PC-3 (cell line): Measurements from ENCODE around the gene WRNIP1. TPM values are rescaled to one million over a fixed set of nuclear protein-coding genes. Genes with fewer than 3 reads are reported as not detected.

ENCODE experiments used
- ATAC-seq: fragments of 200-7000 bp; cut with Tn5 transposase; 2 replicates; pipeline ENCODE4 v1.9.1; 2020; ENCODE audit warnings: mild to moderate bottlenecking, moderate library complexity
- BruUV-seq: library from RNA; stranded (reverse); fragments of 400-500 nt; replicated peaks from 2 replicates; lab custom pipeline; 2021; lab: Mats Ljungman, UMichigan
- CTCF ChIA-PET: fragments of 300-600 bp; sonication (Branson Sonifier 250); formaldehyde crosslinking; loops from one replicate; lab custom pipeline; 2022; ENCODE audit warnings: antibody characterized with exemption; lab: Charles Lee
- POLR2A ChIA-PET: fragments of 300-600 bp; sonication (Branson Sonifier 250); formaldehyde crosslinking; loops from one replicate; lab custom pipeline; 2022; ENCODE audit warnings: antibody characterized with exemption; ENCODE audit not compliant: unreplicated experiment; lab: Charles Lee
- DNase-seq: peaks from one replicate; pipeline ENCODE4 v3.0.0-alpha.2; 2015
- H2AFZ ChIP-seq: fragments of 300-600 bp; sonication (generic); 2 replicates; pipeline ENCODE4 v1.6.0; 2016; ENCODE audit warnings: antibody characterized with exemption, low read length
- H3F3A ChIP-seq: fragments of 300-600 bp; sonication (generic); one replicate; pipeline ENCODE4 v1.6.0; 2017; ENCODE audit warnings: antibody characterized with exemption, low read length, control low read depth, mild to moderate bottlenecking; ENCODE audit not compliant: unreplicated experiment
- H3K27ac ChIP-seq: fragments of 300-600 bp; sonication (generic); 2 replicates; pipeline ENCODE4 v1.5.1; 2016; ENCODE audit warnings: mild to moderate bottlenecking, low read length
- H3K27me3 ChIP-seq: fragments of 300-600 bp; sonication (generic); 2 replicates; pipeline ENCODE4 v1.6.1; 2016; ENCODE audit warnings: low read length, mixed read lengths
- H3K36me3 ChIP-seq: fragments of 300-600 bp; sonication (generic); 2 replicates; pipeline ENCODE4 v1.6.1; 2016; ENCODE audit warnings: low read depth, mixed run types, low read length, mixed read lengths
- H3K4me1 ChIP-seq: fragments of 300-600 bp; sonication (generic); 2 replicates; pipeline ENCODE4 v1.5.1; 2016; ENCODE audit warnings: low read length; ENCODE audit not compliant: insufficient read depth
- H3K4me2 ChIP-seq: fragments of 300-600 bp; sonication (generic); 2 replicates; pipeline ENCODE4 v1.6.0; 2016; ENCODE audit warnings: low read length
- H3K4me3 ChIP-seq: fragments of 300-600 bp; sonication (generic); 2 replicates; pipeline ENCODE4 v1.5.1; 2016; ENCODE audit warnings: mild to moderate bottlenecking, low read length, mixed read lengths
- H3K79me2 ChIP-seq: fragments of 300-600 bp; sonication (generic); 2 replicates; pipeline ENCODE4 v1.6.1; 2017; ENCODE audit warnings: low read length, mixed read lengths
- H3K9ac ChIP-seq: fragments of 300-600 bp; sonication (generic); 2 replicates; pipeline ENCODE4 v1.6.0; 2016; ENCODE audit warnings: mild to moderate bottlenecking, low read length
- H3K9me2 ChIP-seq: fragments of 300-600 bp; sonication (generic); replicated peaks from 2 replicates; pipeline ENCODE4 v1.6.1; 2016; ENCODE audit warnings: mixed run types, low read length, mixed read lengths
- H3K9me3 ChIP-seq: fragments of 300-600 bp; sonication (generic); 2 replicates; pipeline ENCODE4 v1.6.1; 2016; ENCODE audit warnings: low read length, mixed read lengths
- H4K20me1 ChIP-seq: fragments of 300-600 bp; sonication (generic); 2 replicates; pipeline ENCODE4 v1.6.1; 2016; ENCODE audit warnings: low read length, mixed read lengths
- CTCF ChIP-seq: fragments of 300-600 bp; sonication (generic); conservative IDR thresholded peaks from 2 replicates; pipeline ENCODE4 v1.5.1; 2017; ENCODE audit warnings: antibody characterized with exemption, low read depth, mild to moderate bottlenecking, low read length
- EZH2 ChIP-seq: fragments of 300-600 bp; sonication (generic); IDR thresholded peaks from one replicate; pipeline ENCODE4 v1.6.1; 2017; ENCODE audit warnings: antibody characterized with exemption, mild to moderate bottlenecking, low read length; ENCODE audit not compliant: unreplicated experiment
- EZH2phosphoT487 ChIP-seq: fragments of 300-600 bp; sonication (generic); IDR thresholded peaks from 2 replicates; pipeline ENCODE4 v1.6.1; 2018; ENCODE audit warnings: mild to moderate bottlenecking, antibody characterized with exemption, low read length, borderline replicate concordance
- intact Hi-C: fragments of 100-400 bp; cut with micrococcal nuclease; formaldehyde crosslinking; loops from 2 replicates; pipeline ENCODE4 v1.9.0; 2023
- total RNA-seq: library from RNA; depleted of rRNA; stranded (reverse); fragments of >200 nt; gene quantifications from 2 replicates; pipeline ENCODE4 v1.2.3, GENCODE V29; 2014

The WRNIP1 gene
- total RNA-seq, 1 experiment from 2014 or later = 92.2 TPM

DNA sequence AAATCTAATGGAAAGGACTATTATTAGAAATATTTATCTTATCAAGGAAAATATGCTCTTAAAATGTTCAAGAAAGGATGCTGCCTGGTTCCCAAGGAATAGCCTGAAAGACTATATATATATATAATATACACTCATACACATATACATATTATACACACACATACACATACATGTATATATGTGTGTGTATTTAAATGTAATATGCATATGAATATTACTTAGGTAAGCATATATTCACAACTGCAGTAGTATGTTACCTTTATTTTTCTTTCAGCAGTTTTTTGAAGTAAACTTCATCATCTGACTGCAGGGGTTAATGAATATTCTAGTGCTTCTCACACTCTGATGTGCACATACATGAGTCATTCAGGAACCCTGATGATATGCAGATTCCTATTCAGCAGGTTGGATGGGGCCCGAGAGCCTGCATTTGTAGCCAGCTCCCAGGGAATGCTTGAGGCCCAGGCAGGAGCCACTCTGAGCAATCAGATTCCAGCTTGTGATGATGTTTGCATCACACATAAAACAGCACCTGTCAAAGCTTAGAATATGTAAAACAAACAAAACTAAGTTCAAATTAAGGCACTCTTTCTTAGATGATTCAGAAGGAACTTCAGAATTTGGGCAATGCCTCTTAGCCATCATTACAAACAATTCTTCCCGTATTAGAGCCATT lies 30.6 kb upstream of the WRNIP1 start:
- Histone ChIP-seq H3K9me3 (no peaks in the 10 kb centered on the region), H3K9ac (no peak overlapping the region), H3F3A (no peaks in the 10 kb centered on the region), H3K4me2 (no peak overlapping the region), H2AFZ (no peak overlapping the region), H4K20me1 (no peaks in the 10 kb centered on the region), H3K27me3 (no peaks in the 10 kb centered on the region), H3K36me3 (no peaks in the 10 kb centered on the region), H3K79me2 (no peaks in the 10 kb centered on the region), H3K4me1 (peaks cover 18% of the 10 kb centered on the region), H3K9me2 (no peaks in the 10 kb centered on the region), H3K27ac (no peak overlapping the region), H3K4me3 (no peak overlapping the region)
- intact Hi-C loops = no loop called here
- TF ChIP-seq EZH2 = no peak
- no peak for TF ChIP-seq CTCF
- TF ChIP-seq EZH2phosphoT487 = no peak
- CTCF ChIA-PET = no interaction called here
- ATAC-seq = no peak
- no TSS peak for BruUV-seq
- no peak for DNase-seq
- POLR2A ChIA-PET = no interaction called here

- no TSS peak for BruUV-seq
- Histone ChIP-seq H3F3A (no peaks in the 10 kb centered on the region), H3K9ac (no peak overlapping the region), H3K4me3 (no peak overlapping the region), H3K4me2 (peak overlapping the region; percentile 12), H3K79me2 (no peaks in the 10 kb centered on the region), H3K4me1 (peaks cover 5% of the 10 kb centered on the region; the same call in 1 of the 2 replicates), H3K27me3 (no peaks in the 10 kb centered on the region), H3K9me3 (no peaks in the 10 kb centered on the region), H3K36me3 (no peaks in the 10 kb centered on the region), H2AFZ (peak overlapping the region; percentile 18; the same call in 1 of the 2 replicates), H3K27ac (no peak overlapping the region), H4K20me1 (no peaks in the 10 kb centered on the region), H3K9me2 (no peaks in the 10 kb centered on the region)
- CTCF ChIA-PET = interaction anchor here (0.6 to 1.0 kb wide), 13 partner anchors 9 to 324 kb away, joined by 3 to 12 read pairs (median 3); partner anchors contain the start of gene MYLK4
- POLR2A ChIA-PET = interaction anchor here (0.7 kb wide), 1 partner anchor 445 kb away, joined by 3 read pairs; no protein-coding TSS in a partner anchor
- DNase-seq (no peak), ATAC-seq (no peak)
- no peak for TF ChIP-seq EZH2
- TF ChIP-seq EZH2phosphoT487 = no peak
- TF ChIP-seq CTCF = no peak
- intact Hi-C loops = loop anchor here (1.0 to 2.0 kb wide), 2 partner anchors 53 to 194 kb away; no protein-coding TSS in a partner anchor
Observed at GRCh38 chr6:2737885-2738284, 27.3 kb upstream of the WRNIP1 start.
